Urothelium cell line (cell line): ENCODE data around the gene ASB18.
"Not testable (repeated sequence)": the region's sequence is repeated elsewhere in the genome, so short reads cannot be mapped to it uniquely, and the experiment has no call there.

Experiments used
- DNase-seq: peaks from one replicate; pipeline ENCODE4 v3.0.0; 2011; ENCODE audit warnings: low spot score, mixed read lengths
- FAIRE-seq: peaks from 2 replicates; lab custom pipeline; 2011; peaks lifted over from hg19 to GRCh38; lab: Jason Lieb, UNC

ASB18 gene

DNA sequence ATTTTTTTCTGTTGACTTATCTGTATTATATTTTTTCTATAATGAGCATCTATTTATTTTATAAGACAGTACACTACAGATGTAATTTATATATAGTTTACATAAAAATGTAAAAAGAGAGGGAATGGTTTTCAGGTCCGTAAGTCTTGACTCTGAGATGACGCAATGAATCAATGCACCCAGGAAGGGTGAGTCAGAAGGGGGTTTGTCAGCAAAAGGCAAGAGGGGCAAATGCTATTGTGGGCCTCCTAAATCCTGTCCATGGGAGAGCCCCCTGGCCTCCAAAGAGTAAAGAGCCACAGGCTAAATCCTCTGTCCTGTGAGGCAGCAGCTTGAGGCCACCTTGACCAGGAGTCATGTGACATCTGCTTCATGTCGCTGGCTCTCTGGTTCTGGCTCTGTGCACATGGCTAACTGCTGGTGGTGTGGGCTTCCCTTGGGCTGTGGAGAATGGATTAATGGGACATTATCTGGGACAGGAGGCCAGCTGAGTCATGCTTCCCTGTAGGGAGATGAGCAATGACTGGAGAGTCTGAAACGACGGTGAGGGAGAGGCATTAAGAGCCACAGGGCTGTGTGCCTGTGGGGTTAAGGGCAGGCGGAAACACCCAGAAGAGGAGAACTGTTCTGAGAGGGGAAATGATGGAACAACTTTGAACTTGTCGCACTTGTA, 22.8 kb upstream of the ASB18 start:
- DNase-seq (peak; percentile 20), FAIRE-seq (no peak)

DNA sequence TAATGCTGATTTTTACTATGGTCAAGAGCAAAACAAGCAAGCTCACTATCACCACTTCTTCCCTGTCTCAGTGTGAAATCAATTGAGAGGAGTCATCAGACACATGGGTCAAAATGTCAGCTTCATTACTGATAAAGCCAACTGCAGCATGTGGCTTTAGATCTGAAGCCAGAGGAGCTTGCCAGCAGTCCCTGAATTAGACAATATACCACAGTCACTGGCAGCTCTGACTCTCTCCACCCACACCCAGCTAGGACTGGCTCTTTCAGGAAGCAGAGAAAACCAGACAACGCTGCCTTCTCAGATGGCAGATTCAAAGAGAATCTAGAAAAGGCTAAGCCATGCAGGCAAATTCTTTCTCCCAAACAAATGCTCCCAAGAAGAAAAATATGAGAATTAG, 20.0 kb upstream of the ASB18 start:
- DNase-seq (no peak), FAIRE-seq (no peak)

GRCh38 chr2:236282406-236282805, 18.2 kb upstream of the ASB18 start:
- DNase-seq (no peak), FAIRE-seq (no peak)

- FAIRE-seq, result no peak
- no peak for DNase-seq
Measured at GRCh38 chr2:236281423-236281822, 17.2 kb upstream of the ASB18 start.

- FAIRE-seq, result no peak
- DNase-seq, result peak; percentile 31
Measured at GRCh38 chr2:236273126-236273525, 8.9 kb upstream of the ASB18 start.

DNA sequence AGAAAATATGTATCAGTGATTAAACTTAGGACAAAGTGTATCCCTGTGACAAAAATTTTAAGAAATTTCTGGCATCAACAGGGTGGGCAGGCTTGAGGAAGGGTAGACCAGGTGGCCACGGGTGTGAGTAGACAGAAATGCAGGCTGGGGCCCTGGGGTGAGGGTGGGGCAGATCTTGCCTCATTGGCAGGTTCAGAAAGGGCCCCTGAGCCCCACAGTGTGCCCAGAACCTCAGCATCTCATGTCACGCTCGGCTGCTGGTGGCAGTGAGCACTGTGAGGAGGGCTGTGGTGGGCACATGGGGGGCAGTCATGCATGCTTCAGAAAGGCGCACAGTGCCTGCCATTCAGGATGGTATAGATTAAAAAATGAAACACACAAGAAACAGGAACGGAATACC, 7.6 kb upstream of the ASB18 start:
- DNase-seq, result no peak
- FAIRE-seq, result no peak

GRCh38 chr2:236269876-236270275, 5.7 kb upstream of the ASB18 start:
- DNase-seq, FAIRE-seq: not testable (repeated sequence)

DNA sequence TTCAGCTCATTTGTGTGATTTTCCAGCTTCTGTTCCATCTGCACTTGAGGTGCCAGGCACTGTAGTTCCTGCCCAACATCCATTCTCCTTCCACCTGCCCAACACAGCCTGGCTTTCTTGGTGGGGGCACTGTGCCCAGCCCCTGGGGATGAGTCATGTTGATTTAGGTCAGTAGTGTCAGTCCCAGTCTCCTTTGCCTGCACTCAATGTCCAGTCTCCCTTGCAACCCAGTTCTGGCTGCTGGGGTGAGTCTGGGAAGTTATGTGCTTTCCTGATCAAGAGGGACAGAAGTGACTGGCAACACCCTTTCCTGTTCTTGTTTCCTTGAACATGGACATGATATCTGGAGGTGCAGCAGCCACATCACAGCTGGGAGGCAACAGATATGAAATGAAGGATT, 1.5 kb upstream of the ASB18 start:
- DNase-seq (no peak), FAIRE-seq (no peak)

- FAIRE-seq (no peak), DNase-seq (no peak)
Measured at GRCh38 chr2:236262238-236262637, 2.0 kb downstream of the ASB18 start.

DNA sequence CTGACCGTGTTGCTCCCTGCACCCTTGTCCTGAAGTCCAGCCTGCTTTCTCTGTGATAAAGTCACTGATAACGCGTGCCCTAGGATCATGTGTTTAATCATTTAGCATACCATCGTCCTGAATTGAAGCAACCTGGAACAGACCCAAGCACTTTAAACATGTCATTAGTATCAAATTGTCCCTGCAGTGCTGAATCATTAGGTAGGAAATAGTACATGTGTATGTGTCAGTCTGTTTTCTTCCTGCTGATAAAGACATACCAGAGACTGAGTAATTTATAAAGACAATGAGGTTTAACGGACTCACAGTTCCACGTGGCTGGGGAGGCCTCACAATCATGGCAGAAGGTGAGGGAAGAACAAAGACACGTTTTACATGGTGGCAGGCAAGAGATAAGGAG, 2.8 kb downstream of the ASB18 start:
- FAIRE-seq, result no peak

DNA sequence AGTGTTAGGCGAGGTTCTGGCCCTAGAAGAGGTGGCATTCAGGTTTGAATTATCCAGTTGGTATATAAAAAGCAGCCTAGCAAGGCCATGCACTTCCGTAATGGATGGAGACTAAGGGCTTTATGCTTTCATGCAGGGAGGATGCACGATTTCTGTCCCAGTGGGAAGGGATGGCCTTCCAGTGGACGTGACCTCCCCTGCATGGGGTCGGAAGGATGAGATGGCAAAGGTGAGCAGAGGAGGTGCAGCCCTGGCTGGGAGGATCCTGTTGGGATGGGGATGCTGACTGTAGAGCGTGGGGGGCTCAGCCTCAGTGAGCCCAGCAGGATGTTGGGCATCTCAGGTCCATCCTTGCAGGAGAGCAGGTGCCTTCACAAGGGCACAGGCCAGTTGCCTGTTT, 4.8 kb downstream of the ASB18 start:
- no peak for FAIRE-seq
- no peak for DNase-seq

More for the DNA sequence above, 2.8 kb downstream of the ASB18 start:
- DNase-seq, result no peak

- DNase-seq (no peak), FAIRE-seq (no peak)
Measured at GRCh38 chr2:236257575-236257974, 6.6 kb downstream of the ASB18 start.

GRCh38 chr2:236257136-236257535, 7.1 kb downstream of the ASB18 start:
- DNase-seq (no peak), FAIRE-seq (no peak)

DNA sequence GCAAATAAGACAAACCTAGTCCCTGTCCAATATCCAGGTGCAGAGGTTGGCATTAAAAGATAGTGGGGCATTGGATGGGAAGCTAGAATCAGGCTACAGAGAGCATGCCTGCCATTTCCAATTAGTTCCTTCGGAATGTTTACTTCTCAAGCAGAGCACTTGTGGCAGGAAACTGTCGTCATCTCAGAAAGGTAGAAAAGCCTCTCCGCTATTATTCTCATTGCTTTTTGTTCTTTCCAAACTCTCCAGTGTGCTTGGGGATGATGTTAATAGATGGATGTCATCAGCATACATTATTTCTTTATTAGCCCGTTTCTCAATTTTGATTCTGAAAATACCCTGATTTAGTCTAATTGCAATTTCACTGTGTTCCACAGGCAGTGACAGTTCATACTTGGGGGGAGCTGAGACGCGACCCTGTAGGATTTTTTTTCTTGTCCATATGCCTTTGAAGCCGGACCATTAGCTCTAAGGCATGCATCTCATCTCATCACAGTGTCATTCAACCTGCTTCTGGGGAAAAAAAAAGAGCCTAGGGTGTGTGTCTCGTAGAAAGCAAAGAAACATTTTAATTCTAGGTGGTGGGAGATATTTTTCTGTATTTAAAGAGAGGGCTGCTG, 7.7 kb downstream of the ASB18 start:
- FAIRE-seq (no peak), DNase-seq (no peak)

DNA sequence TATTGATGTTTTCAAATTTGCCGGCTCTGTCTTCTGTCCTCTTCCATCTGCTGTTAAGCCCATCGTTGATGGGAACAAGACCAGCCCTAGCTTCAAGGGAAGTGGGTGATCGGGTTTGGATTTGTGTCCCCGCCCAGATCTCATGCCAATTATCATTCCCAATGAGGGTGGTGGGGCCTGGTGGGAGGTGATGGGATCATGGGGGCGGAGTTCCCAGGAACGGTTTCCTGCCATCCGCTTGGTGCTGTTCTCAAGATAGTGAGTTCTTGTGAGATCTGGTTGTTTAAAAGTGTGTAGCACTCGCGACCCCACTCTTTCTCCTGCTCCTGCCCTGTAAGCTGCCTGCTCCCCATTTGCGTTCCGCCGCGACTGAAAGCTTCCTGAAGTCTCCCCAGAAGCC, 9.5 kb downstream of the ASB18 start:
- DNase-seq (no peak), FAIRE-seq (no peak)

DNA sequence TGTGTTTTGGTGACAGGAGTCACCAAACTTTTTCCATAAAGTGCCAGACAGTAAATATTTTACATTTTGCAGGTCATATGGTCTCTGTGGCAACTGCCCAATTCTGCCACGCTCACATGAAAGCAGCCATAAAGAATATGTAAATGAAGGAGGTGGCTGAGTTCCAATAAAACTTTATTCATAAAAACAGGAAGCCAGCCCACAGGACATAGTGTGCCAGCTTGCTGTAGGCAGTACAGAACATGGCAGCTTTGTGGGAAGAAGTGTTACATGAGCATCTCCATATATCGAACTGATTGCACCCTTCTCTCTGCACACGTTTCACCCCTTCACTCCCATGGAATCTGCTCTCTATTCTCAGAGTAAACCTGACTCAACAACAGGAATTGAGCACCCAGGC, 10.2 kb downstream of the ASB18 start:
- DNase-seq (no peak), FAIRE-seq (no peak)

- DNase-seq, result no peak
- FAIRE-seq, result no peak
Measured at GRCh38 chr2:236252602-236253001, 11.6 kb downstream of the ASB18 start.

DNA sequence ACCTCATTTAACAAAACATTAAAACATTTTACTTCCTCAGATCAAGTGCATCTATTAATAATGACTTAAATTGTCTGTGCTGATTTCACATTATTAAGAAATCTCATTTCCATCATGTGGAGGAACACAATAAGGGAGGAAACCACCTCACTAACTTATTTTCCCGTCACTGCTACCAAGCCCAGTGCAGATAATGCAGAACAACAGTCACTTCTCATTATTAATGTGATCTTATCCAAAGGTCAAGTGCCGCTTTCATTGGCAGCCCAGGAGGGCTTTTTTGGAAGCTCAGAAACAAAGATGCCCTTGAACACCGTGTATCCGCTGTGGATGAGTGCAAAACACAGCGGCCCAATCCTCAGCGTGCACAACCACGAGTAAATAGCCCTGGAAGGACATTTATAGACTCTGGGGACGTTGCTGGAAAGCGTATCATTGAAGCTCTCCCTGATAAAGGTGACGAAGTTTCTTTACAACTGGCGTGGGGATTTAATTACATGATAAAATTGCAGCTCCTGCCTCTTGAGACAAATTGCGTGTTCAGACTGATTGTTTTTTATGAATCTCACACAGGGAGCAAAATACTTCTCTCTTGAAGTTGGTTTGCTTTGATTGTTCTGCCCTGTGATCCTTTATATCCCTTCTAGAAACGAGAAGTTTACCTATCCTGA, 13.2 kb downstream of the ASB18 start:
- FAIRE-seq, result no peak

GRCh38 chr2:236250286-236250685, 13.9 kb downstream of the ASB18 start:
- no peak for FAIRE-seq
- no peak for DNase-seq

More for the DNA sequence above, 13.2 kb downstream of the ASB18 start:
- DNase-seq, result no peak

DNA sequence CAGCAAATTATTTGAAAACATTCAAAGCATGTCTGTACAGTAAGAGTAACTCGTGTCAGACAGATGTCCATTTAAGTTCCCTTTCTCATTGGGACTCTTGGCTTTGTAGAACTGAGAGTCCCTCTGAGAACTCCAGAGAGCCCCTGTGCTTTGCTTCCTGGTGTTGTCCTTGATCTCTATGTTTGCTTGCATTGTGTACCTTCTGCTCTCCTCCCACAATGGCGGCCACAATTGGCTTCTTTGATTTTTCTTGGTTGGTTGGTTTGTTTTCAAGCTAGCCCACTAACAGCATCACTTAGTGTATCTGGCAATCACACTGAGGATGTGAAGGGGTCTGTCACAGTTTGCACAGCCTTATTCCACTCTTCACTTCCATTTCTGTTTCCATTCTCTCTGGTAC, 15.1 kb downstream of the ASB18 start:
- DNase-seq (no peak), FAIRE-seq (no peak)

GRCh38 chr2:236246711-236247246, 17.4 kb downstream of the ASB18 start:
- DNase-seq (no peak), FAIRE-seq (no peak)

DNA sequence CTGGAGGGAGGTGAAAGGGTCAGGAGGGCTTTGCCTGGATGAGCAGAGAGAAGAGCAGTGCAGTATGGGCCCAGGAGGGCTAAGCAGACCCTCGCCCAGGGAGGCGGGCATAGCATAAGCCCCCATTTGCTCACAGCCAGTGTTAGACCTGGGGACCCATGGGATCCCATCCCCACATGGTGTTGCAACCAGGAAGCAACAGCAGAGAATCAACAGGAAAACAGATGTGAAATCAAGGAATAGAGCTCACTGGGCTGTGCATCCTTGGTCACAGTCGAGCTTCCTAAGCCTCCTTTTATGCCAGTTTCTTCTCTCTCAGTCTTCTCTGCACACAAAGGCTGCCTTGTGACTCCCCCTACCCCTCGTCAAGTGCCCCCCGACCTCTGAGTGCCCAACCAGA, 19.9 kb downstream of the ASB18 start:
- DNase-seq, result no peak
- FAIRE-seq, result no peak
